Stomach (tissue), 4 donors: ENCODE measurements around the gene TMPRSS11B.

Source experiments
- CTCF ChIP-seq, 7 experiments: fragments of 450-650 bp in 4 of 7; fragments of 200-600 bp in 3 of 7; sonication (generic) in 3 of 7; IDR thresholded peaks; one replicate each; pipeline ENCODE4 v1.5.1; 2016 to 2019; ENCODE audit warnings: antibody characterized with exemption in 7 of 7, control low read depth in 2 of 7, mild to moderate bottlenecking in 1 of 7
- EP300 ChIP-seq: sonication (generic); formaldehyde crosslinking; IDR thresholded peaks from one replicate; pipeline ENCODE4 v1.6.1; 2017; ENCODE audit warnings: antibody characterized with exemption
- POLR2A ChIP-seq, 4 donors: fragments of 450-650 bp; IDR thresholded peaks; one replicate each; pipeline ENCODE4 v1.6.1; 2016; ENCODE audit warnings: antibody characterized with exemption in 4 of 4, control low read depth in 2 of 4, mild to moderate bottlenecking in 1 of 4, moderate library complexity in 1 of 4

- TF ChIP-seq POLR2A (IDR thresholded peaks at IDR 0.05) (no peak), CTCF (IDR thresholded peaks at IDR 0.05) (no peak), EP300 (no peak)
Observed at GRCh38 chr4:68283095-68283494, 37.6 kb upstream of the TMPRSS11B start.
